ENCODE results near the gene RTN3.
"Not testable (repeated sequence)": the region's sequence is repeated elsewhere in the genome, so short reads cannot be mapped to it uniquely, and the experiment has no call there.

RTN3 gene

DNA sequence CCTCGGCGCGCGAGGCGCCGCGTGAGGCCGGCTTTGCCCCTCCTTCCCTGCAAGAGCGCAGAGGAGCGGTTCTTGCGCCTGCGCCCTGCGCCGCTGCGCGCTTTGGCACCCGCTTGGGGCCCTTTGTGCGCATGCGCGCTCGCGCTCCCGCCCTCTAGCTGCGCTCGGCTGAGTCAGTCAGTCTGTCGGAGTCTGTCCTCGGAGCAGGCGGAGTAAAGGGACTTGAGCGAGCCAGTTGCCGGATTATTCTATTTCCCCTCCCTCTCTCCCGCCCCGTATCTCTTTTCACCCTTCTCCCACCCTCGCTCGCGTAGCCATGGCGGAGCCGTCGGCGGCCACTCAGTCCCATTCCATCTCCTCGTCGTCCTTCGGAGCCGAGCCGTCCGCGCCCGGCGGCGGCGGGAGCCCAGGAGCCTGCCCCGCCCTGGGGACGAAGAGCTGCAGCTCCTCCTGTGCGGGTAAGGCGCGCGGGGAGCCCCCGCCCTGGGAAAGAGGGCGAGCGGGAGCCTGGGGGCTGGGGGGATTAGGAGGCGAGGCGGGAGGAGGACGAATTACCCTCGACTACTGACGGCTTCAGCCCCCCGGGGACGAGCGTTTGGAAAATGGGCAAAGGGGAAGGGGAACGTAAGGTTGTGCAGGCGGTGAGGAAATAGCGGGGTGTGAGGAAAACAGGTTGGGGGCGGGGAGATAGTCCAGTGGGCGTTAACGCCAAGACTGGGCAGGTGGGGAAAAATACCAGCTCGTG, at the start of gene RTN3:
TSS of gene RTN3 (plus strand) at position 180 of the 745 bp plus-strand sequence. CDS start at position 317, 137 bp downstream.
- DNase-seq: peak; percentile 98

DNA sequence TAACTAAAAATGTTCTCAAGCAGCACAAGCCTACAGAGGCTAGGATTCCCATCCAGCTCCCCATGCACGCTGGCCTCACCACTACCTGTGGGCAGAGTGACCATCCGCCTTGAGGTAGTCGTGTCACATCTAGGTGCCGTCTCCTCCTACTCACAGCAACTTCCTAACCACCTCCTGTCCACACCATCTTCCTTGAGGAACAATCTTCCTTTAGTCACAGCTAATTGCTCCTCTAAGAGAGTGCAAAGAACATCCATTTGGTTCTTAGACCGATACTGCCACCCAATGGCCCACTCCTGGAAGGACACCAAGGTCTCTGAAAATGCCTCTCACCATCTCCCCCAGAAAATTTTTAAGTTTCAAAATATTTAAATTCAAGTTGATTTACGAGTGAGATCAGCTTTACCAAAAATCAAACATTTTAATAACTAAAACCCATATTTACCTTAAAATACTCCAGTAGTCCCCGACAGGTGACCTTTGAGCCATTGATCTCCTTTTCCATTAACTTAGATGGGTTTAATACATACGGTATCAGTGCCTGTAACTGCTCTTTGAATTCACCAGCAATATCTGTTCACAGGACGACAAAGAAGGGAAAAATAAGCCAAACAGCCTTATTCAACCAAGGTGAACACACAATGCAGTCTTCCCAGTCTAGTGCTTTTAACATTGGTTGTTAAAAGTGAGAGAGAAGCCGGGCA, 45.4 kb upstream of the RTN3 start:
- DNase-seq: peak; percentile 65

DNA sequence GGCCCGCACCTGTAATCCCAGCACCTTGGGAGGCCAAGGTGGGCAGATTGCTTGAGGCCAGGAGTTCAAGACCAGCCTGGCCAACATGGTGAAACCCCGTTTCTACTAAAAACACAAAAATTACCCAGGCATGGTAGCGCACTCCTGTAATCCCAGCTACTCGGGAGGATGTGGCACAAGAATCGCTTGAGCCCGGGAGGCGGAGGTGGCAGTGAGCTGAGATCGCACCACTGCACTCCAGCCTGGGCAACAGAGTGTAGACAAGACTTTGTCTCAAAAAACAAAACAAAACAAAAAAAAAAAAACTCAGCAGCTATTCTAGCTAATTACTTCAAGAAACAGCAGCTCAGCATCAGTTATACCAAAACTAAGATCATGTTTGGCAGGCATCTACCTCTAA, 42.9 kb upstream of the RTN3 start:
- DNase-seq: not testable (repeated sequence)

DNA sequence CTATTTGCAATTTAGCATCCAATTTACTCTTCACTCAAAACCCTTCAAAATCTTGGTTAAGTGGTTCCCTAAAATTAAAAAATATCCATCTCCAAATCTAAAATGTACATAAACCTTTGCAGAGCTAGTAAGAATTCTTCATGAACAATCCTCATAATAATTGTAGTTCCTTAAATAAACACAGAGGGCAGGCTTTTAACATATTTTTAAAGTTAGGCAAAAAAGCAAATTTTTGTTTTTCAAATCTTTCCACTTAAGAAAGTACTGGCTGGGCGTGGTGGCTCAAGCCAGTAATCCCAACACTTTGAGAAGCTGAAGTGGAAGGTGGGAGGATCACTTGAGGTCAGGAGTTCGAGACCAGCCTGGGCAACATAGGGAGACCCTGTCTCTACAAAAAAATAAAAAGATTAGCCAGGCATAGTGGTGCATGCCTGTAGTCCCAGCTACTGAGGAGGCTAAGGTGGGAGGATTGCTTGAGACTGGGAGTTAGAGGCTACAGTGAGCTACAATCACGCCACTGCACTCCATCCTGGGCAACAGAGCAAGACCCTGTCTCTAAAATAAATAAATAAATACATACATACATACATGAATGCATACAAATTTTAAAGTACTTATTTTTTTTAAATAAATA, 42.0 kb upstream of the RTN3 start:
- DNase-seq: no peak

DNA sequence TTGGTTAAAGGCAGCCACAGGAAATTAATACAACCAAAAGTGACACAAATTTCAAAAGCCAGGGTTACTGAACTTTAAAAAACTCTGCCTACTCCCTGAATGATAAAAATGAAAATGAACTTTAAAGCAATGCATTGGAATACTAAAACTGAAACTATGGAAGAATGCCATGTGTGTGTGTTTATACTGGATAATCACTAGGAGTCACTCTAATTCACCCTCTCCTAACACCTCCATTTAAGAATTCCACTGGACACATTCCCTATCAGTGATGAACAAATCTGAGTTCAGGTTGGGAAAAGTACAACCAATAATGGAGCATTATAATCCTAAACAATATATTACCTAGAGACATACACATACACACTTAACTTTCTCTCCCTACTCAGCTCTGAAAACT, 39.6 kb upstream of the RTN3 start:
- no peak for DNase-seq

- DNase-seq: no peak
Observed at GRCh38 chr11:63643205-63643604, 38.1 kb upstream of the RTN3 start.

- no peak for DNase-seq
Observed at GRCh38 chr11:63652671-63653070, 28.6 kb upstream of the RTN3 start.

DNA sequence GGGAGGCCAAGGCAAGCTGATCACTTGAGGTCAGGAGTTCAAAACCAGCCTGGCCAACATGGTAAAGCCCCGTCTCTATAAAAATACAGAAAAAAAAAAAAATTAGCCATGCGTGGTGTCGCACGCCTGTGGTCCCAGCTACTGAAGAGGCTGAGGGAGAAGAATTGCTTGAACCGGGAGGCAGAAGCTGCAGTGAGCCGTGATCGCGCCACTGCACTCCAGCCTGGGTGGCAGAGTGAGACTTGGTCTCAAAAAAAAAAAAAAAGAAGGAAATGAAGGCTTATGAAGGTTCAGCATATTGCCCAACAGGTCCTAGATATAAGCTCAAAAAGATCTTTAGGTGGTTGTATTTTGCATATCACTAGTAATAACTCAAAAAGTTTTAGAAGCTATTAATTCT, 20.3 kb upstream of the RTN3 start:
- no peak for DNase-seq

DNA sequence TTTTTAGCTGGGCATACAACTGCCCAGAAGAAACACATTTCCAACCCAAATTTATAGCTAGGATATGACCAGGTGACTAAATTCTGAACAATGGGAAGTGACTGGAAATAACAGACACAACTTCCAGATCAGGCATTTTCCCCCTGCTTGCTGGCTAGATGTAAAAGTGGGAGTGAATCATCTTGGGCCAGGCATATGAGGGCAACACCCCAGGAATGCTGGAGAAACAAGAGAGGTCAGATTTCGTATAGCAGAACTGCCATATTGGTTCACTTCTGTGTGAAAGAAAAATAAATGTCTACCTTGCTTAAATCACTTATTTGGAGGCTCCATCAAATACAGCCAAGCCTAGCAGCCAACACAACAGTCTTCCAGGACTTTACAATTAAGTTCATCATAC, 17.5 kb upstream of the RTN3 start:
- DNase-seq: no peak

- DNase-seq: no peak
Observed at GRCh38 chr11:63666874-63667273, 14.4 kb upstream of the RTN3 start.

DNA sequence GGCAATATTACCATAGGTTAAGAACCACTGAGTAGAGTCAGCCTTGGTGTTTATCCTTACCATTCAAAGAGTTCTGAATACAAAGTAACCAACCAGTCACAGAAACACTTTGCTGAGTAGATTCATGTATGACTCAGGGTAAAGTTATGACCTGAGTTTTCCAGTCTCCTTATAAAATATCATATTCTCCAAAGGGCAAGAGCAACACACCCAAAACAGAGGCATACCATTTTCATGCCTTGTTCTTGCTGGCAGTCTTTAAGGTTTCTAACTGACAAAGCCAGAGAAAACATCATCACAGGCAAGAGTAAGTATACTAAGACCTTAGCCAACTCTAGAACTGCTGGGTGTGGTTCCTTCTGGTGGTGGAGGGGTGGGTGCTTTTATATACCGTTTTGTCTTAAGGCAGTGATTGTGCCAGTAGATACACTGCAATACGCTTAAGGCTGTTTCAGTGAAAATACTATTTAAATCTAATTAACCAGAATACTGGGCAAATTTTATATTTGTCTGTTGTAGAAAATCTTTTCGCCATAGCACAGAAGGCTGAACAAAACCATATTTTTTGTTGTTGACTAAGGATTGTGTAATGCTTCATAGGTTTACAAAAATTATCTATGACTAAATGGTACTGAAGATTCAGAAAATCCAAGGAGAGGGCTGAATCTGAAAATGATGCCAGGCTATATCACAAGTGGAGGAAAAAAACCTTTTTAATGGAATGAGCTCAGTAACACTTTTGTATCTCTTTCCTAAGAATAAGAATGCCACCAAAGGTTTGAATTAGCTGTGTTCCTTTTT, 13.1 kb upstream of the RTN3 start:
- no peak for DNase-seq

GRCh38 chr11:63670096-63670432, 11.2 kb upstream of the RTN3 start:
- DNase-seq: no peak

- DNase-seq: peak; percentile 21
Observed at GRCh38 chr11:63670433-63671321, 10.6 kb upstream of the RTN3 start.

DNA sequence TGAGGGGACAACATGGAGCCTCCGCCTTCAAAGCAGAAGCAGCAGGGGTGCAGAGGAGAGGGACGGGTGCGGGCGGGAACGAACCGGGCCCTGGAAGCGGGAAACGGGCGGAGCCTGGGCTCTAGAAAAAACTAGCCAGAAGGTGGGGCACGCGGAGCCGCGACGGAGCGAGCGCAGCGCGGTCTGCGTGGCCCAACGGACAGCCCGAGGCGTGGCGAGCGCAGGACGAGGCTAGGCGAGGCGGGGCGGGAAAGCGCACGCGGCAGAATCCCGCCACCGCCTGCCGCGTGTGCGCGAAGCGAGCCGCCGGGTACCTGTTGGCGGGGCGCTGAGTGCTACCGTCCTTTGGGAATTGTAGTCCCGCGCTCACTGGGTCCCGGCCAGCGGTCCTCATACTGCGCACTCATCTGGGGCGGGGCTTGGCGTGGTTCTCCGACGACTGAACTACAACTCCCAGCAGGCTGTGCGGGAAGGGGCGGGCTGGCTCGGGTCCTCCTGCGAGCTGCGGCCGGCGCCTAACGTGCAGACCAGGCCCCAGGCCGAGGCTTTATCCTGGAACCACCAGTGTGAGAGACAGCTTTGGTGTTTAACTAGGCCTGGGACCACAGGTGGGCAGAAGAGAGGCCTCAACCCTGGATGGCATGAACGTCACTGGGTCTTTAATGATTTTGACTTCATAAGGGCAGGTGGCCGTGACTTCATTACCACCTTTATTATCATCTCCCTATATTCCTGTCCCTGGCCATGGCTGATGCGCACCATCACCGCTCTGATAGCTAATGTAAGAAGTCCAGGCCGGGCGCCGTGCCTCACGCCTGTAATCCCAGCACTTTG, 9.8 kb upstream of the RTN3 start, which contains the start of gene ATL3:
TSS of gene ATL3 (minus strand) at position 55 of the 834 bp plus-strand sequence. CDS start at position 14, 41 bp downstream.
- peak; percentile 97 for DNase-seq

- no peak for DNase-seq
Observed at GRCh38 chr11:63672156-63672463, 9.2 kb upstream of the RTN3 start.

- DNase-seq: no peak
Observed at GRCh38 chr11:63672936-63673539, 8.3 kb upstream of the RTN3 start.

DNA sequence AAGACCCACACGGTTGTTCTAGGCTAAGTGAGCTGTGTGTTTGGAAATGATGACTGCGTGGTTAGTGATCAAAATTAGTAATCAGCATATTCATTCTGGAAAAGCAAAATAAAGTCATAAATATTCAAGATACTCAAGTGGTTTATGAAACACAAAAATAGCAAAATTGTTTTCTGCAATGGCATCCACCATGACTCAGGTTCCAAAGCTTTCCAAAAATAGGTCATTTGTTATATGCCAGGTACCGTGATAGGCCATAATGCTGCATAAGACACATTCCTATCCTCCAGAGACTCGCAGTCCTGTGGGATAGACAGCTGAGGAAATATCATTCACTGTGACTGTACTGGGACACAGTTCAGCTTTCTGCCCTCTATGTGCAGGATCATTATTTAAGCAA, 7.7 kb upstream of the RTN3 start:
- no peak for DNase-seq

DNA sequence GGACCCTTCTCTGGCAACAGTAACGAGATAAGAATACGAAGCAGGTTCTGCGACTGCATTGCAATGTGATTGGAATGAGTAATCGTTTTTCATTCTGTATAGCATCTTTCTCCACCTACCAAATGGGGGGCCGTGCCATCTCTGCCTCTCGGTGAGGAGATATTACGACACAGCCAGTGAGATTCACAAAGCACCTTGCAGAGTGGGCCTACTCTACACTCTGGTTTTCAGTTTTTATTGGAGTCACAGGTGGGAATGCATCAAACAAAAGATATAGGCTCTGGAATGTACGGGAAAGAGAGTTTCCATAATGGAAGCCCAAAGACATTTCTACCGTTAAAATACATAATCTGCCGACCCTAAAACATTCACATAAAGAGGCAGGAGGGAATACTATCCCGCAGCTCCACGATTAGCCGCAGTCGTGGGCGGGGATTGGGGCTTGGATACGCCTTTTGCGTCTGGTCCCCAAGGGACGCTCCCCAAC, 423 bp upstream of the RTN3 start:
- peak; percentile 25 for DNase-seq

- peak; percentile 20 for DNase-seq
Observed at GRCh38 chr11:63682066-63683021, 1.0 kb downstream of the RTN3 start.
